WERI-Rb-1 (cell line): ENCODE measurements around the gene CHD6.

ENCODE experiments used
- DNase-seq: peaks from one replicate; pipeline ENCODE4 v3.0.0-alpha.2; 2020
- H3K27ac ChIP-seq: fragments of 250-450 bp; sonication (Bioruptor Pico); 2 replicates; pipeline ENCODE4 v1.5.1; 2020; ENCODE audit warnings: mild to moderate bottlenecking, moderate library complexity
- H3K27me3 ChIP-seq: fragments of 250-450 bp; sonication (Bioruptor Pico); 2 replicates; pipeline ENCODE4 v1.5.1; 2021; ENCODE audit warnings: mild to moderate bottlenecking, low read depth, moderate library complexity; ENCODE audit not compliant: insufficient read depth, severe bottlenecking
- H3K36me3 ChIP-seq: fragments of 250-450 bp; sonication (Bioruptor Pico); 2 replicates; pipeline ENCODE4 v1.5.1; 2020; ENCODE audit warnings: mild to moderate bottlenecking, moderate library complexity
- H3K4me3 ChIP-seq: 2 replicates; pipeline ENCODE4 v1.5.1; 2011; ENCODE audit warnings: low read depth, mild to moderate bottlenecking, control low read depth, low read length
- H3K9me3 ChIP-seq: fragments of 250-450 bp; sonication (Bioruptor Pico); 2 replicates; pipeline ENCODE4 v1.5.1; 2021; ENCODE audit warnings: mild to moderate bottlenecking, moderate library complexity; ENCODE audit not compliant: severe bottlenecking
- CTCF ChIP-seq: IDR thresholded peaks from 2 replicates; pipeline ENCODE4 v1.5.1; 2011; ENCODE audit warnings: low read depth, mild to moderate bottlenecking, control low read depth, inconsistent platforms, low read length

The CHD6 gene

GRCh38 chr20:41386502-41387427 is 231.4 kb downstream of the CHD6 start:
- DNase-seq, result no peak
- no peak overlapping the region for H3K27ac ChIP-seq
- no peaks in the 10 kb centered on the region for H3K9me3 ChIP-seq
- H3K27me3 ChIP-seq, result no peaks in the 10 kb centered on the region
- no peak overlapping the region for H3K4me3 ChIP-seq
- TF ChIP-seq CTCF, result no peak
- no peaks in the 10 kb centered on the region for H3K36me3 ChIP-seq

GRCh38 chr20:41382791-41383305 is 235.3 kb downstream of the CHD6 start:
- H3K4me3 ChIP-seq, result no peak overlapping the region
- no peak for TF ChIP-seq CTCF
- H3K27me3 ChIP-seq, result no peaks in the 10 kb centered on the region
- no peaks in the 10 kb centered on the region for H3K9me3 ChIP-seq
- DNase-seq, result no peak
- no peaks in the 10 kb centered on the region for H3K36me3 ChIP-seq
- H3K27ac ChIP-seq, result no peak overlapping the region

GRCh38 chr20:41380551-41381193 is 237.5 kb downstream of the CHD6 start:
- 0 out of 2 replicates have a peak, but pooled peaks have one; percentile 17 for TF ChIP-seq CTCF
- Histone ChIP-seq H3K4me3 (no peak overlapping the region), H3K27me3 (no peaks in the 10 kb centered on the region), H3K9me3 (no peaks in the 10 kb centered on the region), H3K36me3 (no peaks in the 10 kb centered on the region), H3K27ac (no peak overlapping the region)
- no peak for DNase-seq

- H3K4me3 ChIP-seq, result no peak overlapping the region
- DNase-seq, result no peak
- no peak overlapping the region for H3K27ac ChIP-seq
- H3K27me3 ChIP-seq, result no peaks in the 10 kb centered on the region
- no peaks in the 10 kb centered on the region for H3K36me3 ChIP-seq
- H3K9me3 ChIP-seq, result no peaks in the 10 kb centered on the region
- TF ChIP-seq CTCF, result no peak
These were observed 238.6 kb downstream of the CHD6 start for GRCh38 chr20:41379551-41379950.

- no peaks in the 10 kb centered on the region for H3K27me3 ChIP-seq
- TF ChIP-seq CTCF, result no peak
- no peak for DNase-seq
- H3K4me3 ChIP-seq, result no peak overlapping the region
- H3K9me3 ChIP-seq, result no peaks in the 10 kb centered on the region
- H3K27ac ChIP-seq, result no peak overlapping the region
- no peaks in the 10 kb centered on the region for H3K36me3 ChIP-seq
These were observed 240.9 kb downstream of the CHD6 start for GRCh38 chr20:41377275-41377674.
